Measurements from ENCODE around the gene VAV2. TPM values are rescaled to one million over a fixed set of nuclear protein-coding genes. Genes with fewer than 3 reads are reported as not detected.
"Not testable (repeated sequence)": the region's sequence is repeated elsewhere in the genome, so short reads cannot be mapped to it uniquely, and the experiment has no call there.

Gene VAV2
- total RNA-seq, 1 donor from 2014 or later: 8.6 TPM

- intact Hi-C loops (cut with micrococcal nuclease): no loop called here
- no peaks in the 10 kb centered on the region for H3K36me3 Mint-ChIP-seq (ENCODE audit: low read depth)
- H3K4me3 Mint-ChIP-seq (ENCODE audit: low read depth): no peak overlapping the region
- H3K4me1 Mint-ChIP-seq (ENCODE audit: low read depth): no peaks in the 10 kb centered on the region
- H3K9me3 Mint-ChIP-seq: no peaks in the 10 kb centered on the region
- peaks cover 22% of the 10 kb centered on the region for H3K27me3 Mint-ChIP-seq (ENCODE audit: low read depth)
- no peak overlapping the region for H3K27ac Mint-ChIP-seq
- no peak for DNase-seq (ENCODE audit: low spot score)
Measured at GRCh38 chr9:133989625-133990365, 2.3 kb downstream of the VAV2 start.

- H3K4me1 Mint-ChIP-seq (ENCODE audit: low read depth); H3K9me3 Mint-ChIP-seq; intact Hi-C loops (cut with micrococcal nuclease); DNase-seq (ENCODE audit: low spot score); H3K36me3 Mint-ChIP-seq (ENCODE audit: low read depth); H3K27ac Mint-ChIP-seq; H3K4me3 Mint-ChIP-seq (ENCODE audit: low read depth): not testable (repeated sequence)
- H3K27me3 Mint-ChIP-seq (ENCODE audit: low read depth): peaks cover 19% of the 10 kb centered on the region
Measured at GRCh38 chr9:133988771-133989170, 3.4 kb downstream of the VAV2 start.

- H3K4me1 Mint-ChIP-seq (ENCODE audit: low read depth): no peaks in the 10 kb centered on the region
- intact Hi-C loops (cut with micrococcal nuclease): no loop called here
- H3K27ac Mint-ChIP-seq: no peak overlapping the region
- DNase-seq (ENCODE audit: low spot score): no peak
- H3K36me3 Mint-ChIP-seq (ENCODE audit: low read depth): no peaks in the 10 kb centered on the region
- H3K27me3 Mint-ChIP-seq (ENCODE audit: low read depth): peaks cover 19% of the 10 kb centered on the region
- no peak overlapping the region for H3K4me3 Mint-ChIP-seq (ENCODE audit: low read depth)
- H3K9me3 Mint-ChIP-seq: no peaks in the 10 kb centered on the region
Measured at GRCh38 chr9:133987946-133988665, 4.0 kb downstream of the VAV2 start.

GRCh38 chr9:133987446-133987788, 4.7 kb downstream of the VAV2 start:
- no peak for DNase-seq (ENCODE audit: low spot score)
- H3K27me3 Mint-ChIP-seq (ENCODE audit: low read depth): peaks cover 19% of the 10 kb centered on the region
- no peaks in the 10 kb centered on the region for H3K4me1 Mint-ChIP-seq (ENCODE audit: low read depth)
- H3K4me3 Mint-ChIP-seq (ENCODE audit: low read depth): no peak overlapping the region
- no peaks in the 10 kb centered on the region for H3K36me3 Mint-ChIP-seq (ENCODE audit: low read depth)
- intact Hi-C loops (cut with micrococcal nuclease): no loop called here
- no peaks in the 10 kb centered on the region for H3K9me3 Mint-ChIP-seq
- H3K27ac Mint-ChIP-seq: no peak overlapping the region

GRCh38 chr9:133986774-133987445, 5.2 kb downstream of the VAV2 start:
- intact Hi-C loops (cut with micrococcal nuclease): no loop called here
- no peaks in the 10 kb centered on the region for H3K36me3 Mint-ChIP-seq (ENCODE audit: low read depth)
- no peaks in the 10 kb centered on the region for H3K9me3 Mint-ChIP-seq
- peaks cover 19% of the 10 kb centered on the region for H3K27me3 Mint-ChIP-seq (ENCODE audit: low read depth)
- H3K27ac Mint-ChIP-seq: no peak overlapping the region
- no peak for DNase-seq (ENCODE audit: low spot score)
- no peaks in the 10 kb centered on the region for H3K4me1 Mint-ChIP-seq (ENCODE audit: low read depth)
- no peak overlapping the region for H3K4me3 Mint-ChIP-seq (ENCODE audit: low read depth)

- no peaks in the 10 kb centered on the region for H3K36me3 Mint-ChIP-seq (ENCODE audit: low read depth)
- no peak overlapping the region for H3K27ac Mint-ChIP-seq
- intact Hi-C loops (cut with micrococcal nuclease): no loop called here
- no peaks in the 10 kb centered on the region for H3K9me3 Mint-ChIP-seq
- peaks cover 19% of the 10 kb centered on the region for H3K27me3 Mint-ChIP-seq (ENCODE audit: low read depth)
- no peak overlapping the region for H3K4me3 Mint-ChIP-seq (ENCODE audit: low read depth)
- H3K4me1 Mint-ChIP-seq (ENCODE audit: low read depth): no peaks in the 10 kb centered on the region
- DNase-seq (ENCODE audit: low spot score): no peak
Measured at GRCh38 chr9:133986061-133986460, 6.1 kb downstream of the VAV2 start.

- Mint-ChIP-seq H3K9me3 (no peaks in the 10 kb centered on the region), H3K27me3 (ENCODE audit: low read depth) (peaks cover 2% of the 10 kb centered on the region), H3K4me1 (ENCODE audit: low read depth) (no peaks in the 10 kb centered on the region), H3K36me3 (ENCODE audit: low read depth) (no peaks in the 10 kb centered on the region), H3K27ac (no peak overlapping the region), H3K4me3 (ENCODE audit: low read depth) (no peak overlapping the region)
- no peak for DNase-seq (ENCODE audit: low spot score)
- intact Hi-C loops (cut with micrococcal nuclease): no loop called here
Measured at GRCh38 chr9:133982971-133983720, 9.0 kb downstream of the VAV2 start.

GRCh38 chr9:133981958-133982681, 10.0 kb downstream of the VAV2 start:
- Mint-ChIP-seq H3K4me3 (ENCODE audit: low read depth) (no peak overlapping the region), H3K27ac (no peak overlapping the region), H3K36me3 (ENCODE audit: low read depth) (no peaks in the 10 kb centered on the region), H3K4me1 (ENCODE audit: low read depth) (no peaks in the 10 kb centered on the region), H3K27me3 (ENCODE audit: low read depth) (peaks cover under 1% of the 10 kb centered on the region), H3K9me3 (no peaks in the 10 kb centered on the region)
- intact Hi-C loops (cut with micrococcal nuclease): no loop called here
- DNase-seq (ENCODE audit: low spot score): no peak

GRCh38 chr9:133981589-133981957, 10.6 kb downstream of the VAV2 start:
- Mint-ChIP-seq H3K27ac (no peak overlapping the region), H3K4me1 (ENCODE audit: low read depth) (no peaks in the 10 kb centered on the region), H3K36me3 (ENCODE audit: low read depth) (no peaks in the 10 kb centered on the region), H3K9me3 (no peaks in the 10 kb centered on the region), H3K27me3 (ENCODE audit: low read depth) (no peaks in the 10 kb centered on the region), H3K4me3 (ENCODE audit: low read depth) (no peak overlapping the region)
- DNase-seq (ENCODE audit: low spot score): no peak
- intact Hi-C loops (cut with micrococcal nuclease): no loop called here

- H3K27me3 Mint-ChIP-seq (ENCODE audit: low read depth): no peaks in the 10 kb centered on the region
- no peak for DNase-seq (ENCODE audit: low spot score)
- no peak overlapping the region for H3K4me3 Mint-ChIP-seq (ENCODE audit: low read depth)
- no peaks in the 10 kb centered on the region for H3K4me1 Mint-ChIP-seq (ENCODE audit: low read depth)
- no peaks in the 10 kb centered on the region for H3K9me3 Mint-ChIP-seq
- H3K36me3 Mint-ChIP-seq (ENCODE audit: low read depth): no peaks in the 10 kb centered on the region
- H3K27ac Mint-ChIP-seq: no peak overlapping the region
- intact Hi-C loops (cut with micrococcal nuclease): no loop called here
Measured at GRCh38 chr9:133980864-133981588, 11.1 kb downstream of the VAV2 start.

GRCh38 chr9:133979921-133980863, 11.9 kb downstream of the VAV2 start:
- no peak overlapping the region for H3K27ac Mint-ChIP-seq
- H3K4me3 Mint-ChIP-seq (ENCODE audit: low read depth): no peak overlapping the region
- H3K4me1 Mint-ChIP-seq (ENCODE audit: low read depth): no peaks in the 10 kb centered on the region
- H3K9me3 Mint-ChIP-seq: no peaks in the 10 kb centered on the region
- H3K36me3 Mint-ChIP-seq (ENCODE audit: low read depth): no peaks in the 10 kb centered on the region
- no peaks in the 10 kb centered on the region for H3K27me3 Mint-ChIP-seq (ENCODE audit: low read depth)
- intact Hi-C loops (cut with micrococcal nuclease): no loop called here
- no peak for DNase-seq (ENCODE audit: low spot score)
